HepG2 (cell line): ENCODE data around the gene DNAJA3. TPM values are rescaled to one million over a fixed set of nuclear protein-coding genes. Genes with fewer than 3 reads are reported as not detected.
A peak's percentile ranks its signal among the peaks of the same experiment; 100 is the strongest.

Source experiments
- AGO1 ChIP-seq: fragments of 200-400 bp; formaldehyde crosslinking; IDR thresholded peaks from 2 replicates; pipeline ENCODE4 v1.6.1; 2017; ENCODE audit warnings: mild to moderate bottlenecking, low read depth, low read length, moderate library complexity; ENCODE audit not compliant: poor library complexity, severe bottlenecking
- E2F1 ChIP-seq: sonication (generic); formaldehyde crosslinking; IDR thresholded peaks from 2 replicates; pipeline ENCODE4 v1.5.0; 2020; ENCODE audit warnings: missing genetic modification reagents
- FOXP4 ChIP-seq: sonication (generic); formaldehyde crosslinking; IDR thresholded peaks from 2 replicates; pipeline ENCODE4 v1.4.0; 2020; ENCODE audit warnings: missing genetic modification reagents
- HOXA9 ChIP-seq: sonication (generic); formaldehyde crosslinking; IDR thresholded peaks from 2 replicates; pipeline ENCODE4 v1.8.1; 2022; ENCODE audit warnings: missing genetic modification reagents, mild to moderate bottlenecking, moderate library complexity, borderline replicate concordance
- LCORL ChIP-seq, 2 experiments: fragments of 450-650 bp in 1 of 2; sonication (generic) in 1 of 2; formaldehyde crosslinking in 1 of 2; IDR thresholded peaks; 2 replicates each; pipeline versions ENCODE4 v1.5.0 to v1.6.1; 2017 to 2020; ENCODE audit warnings: antibody characterized with exemption in 1 of 2, missing genetic modification reagents in 1 of 2
- MAF1 ChIP-seq: sonication (generic); formaldehyde crosslinking; IDR thresholded peaks from 2 replicates; pipeline ENCODE4 v1.5.0; 2020; ENCODE audit warnings: missing genetic modification reagents, borderline replicate concordance
- MED1 ChIP-seq: sonication (generic); formaldehyde crosslinking; IDR thresholded peaks from 2 replicates; pipeline ENCODE4 v1.4.0; 2020; ENCODE audit warnings: missing genetic modification reagents
- NFE2L2 ChIP-seq: fragments of 150-350 bp; IDR thresholded peaks from 2 replicates; pipeline ENCODE4 v1.6.1; 2014; ENCODE audit warnings: low read length
- NFYB ChIP-seq: sonication (generic); formaldehyde crosslinking; IDR thresholded peaks from 2 replicates; pipeline ENCODE4 v1.4.0; 2020; ENCODE audit warnings: missing genetic modification reagents
- REXO4 ChIP-seq: sonication (generic); formaldehyde crosslinking; IDR thresholded peaks from 2 replicates; pipeline ENCODE4 v1.8.0; 2022; ENCODE audit warnings: missing genetic modification reagents, mild to moderate bottlenecking, borderline replicate concordance
- TFDP1 ChIP-seq: IDR thresholded peaks from 2 replicates; pipeline ENCODE4 v1.6.1; 2016; ENCODE audit warnings: missing compliant biosample characterization, missing genetic modification reagents, borderline replicate concordance
- TIGD3 ChIP-seq: sonication (generic); formaldehyde crosslinking; IDR thresholded peaks from 2 replicates; pipeline ENCODE4 v1.5.1; 2020; ENCODE audit warnings: mild to moderate bottlenecking, missing genetic modification reagents, borderline replicate concordance
- U2AF2 ChIP-seq: fragments of 200-400 bp; formaldehyde crosslinking; IDR thresholded peaks from 2 replicates; pipeline ENCODE4 v1.6.1; 2017; ENCODE audit warnings: low read depth, mild to moderate bottlenecking, low read length
- ZBTB14 ChIP-seq: sonication (generic); formaldehyde crosslinking; IDR thresholded peaks from 2 replicates; pipeline ENCODE4 v1.4.0; 2020; ENCODE audit warnings: missing genetic modification reagents
- ZNF552 ChIP-seq: sonication (generic); formaldehyde crosslinking; IDR thresholded peaks from 2 replicates; pipeline ENCODE4 v1.9.0; 2022; ENCODE audit warnings: missing genetic modification reagents, mild to moderate bottlenecking, borderline replicate concordance
- ZNF615 ChIP-seq: sonication (generic); formaldehyde crosslinking; IDR thresholded peaks from 2 replicates; pipeline ENCODE4 v1.5.0; 2020; ENCODE audit warnings: mild to moderate bottlenecking, missing genetic modification reagents, borderline replicate concordance
- ZNF7 ChIP-seq: IDR thresholded peaks from 2 replicates; pipeline ENCODE4 v1.6.1; 2016; ENCODE audit warnings: missing biosample characterization, missing genetic modification reagents
- ZNF75D ChIP-seq: sonication (generic); formaldehyde crosslinking; IDR thresholded peaks from 2 replicates; pipeline ENCODE4 v1.8.1; 2023; ENCODE audit warnings: missing genetic modification reagents, mild to moderate bottlenecking, borderline replicate concordance
- polyA plus RNA-seq, 8 experiments: library from polyadenylated mRNA; depleted of rRNA in 3 of 8; stranded (reverse) in 7 of 8; unstranded in 1 of 8; fragments of >200 nt; fragmentation: Illumina TruSeq in 4 of 8; extraction: Trizol in 4 of 8; gene quantifications; 2 replicates each; pipeline versions ENCODE4 v1.2.1 to v1.2.3, GENCODE V29; 2011 to 2016; ENCODE audit warnings: low read depth in 4 of 8, missing spikeins in 1 of 8, mixed read lengths in 1 of 8; ENCODE audit not compliant: insufficient read depth in 1 of 8
- total RNA-seq, 5 experiments: library from RNA; depleted of rRNA; stranded (reverse); fragments of >200 nt; fragmentation: Illumina TruSeq; extraction: Trizol; gene quantifications; 2 replicates each; pipeline ENCODE4 v1.2.3, GENCODE V29; 2016; ENCODE audit warnings: low read depth in 1 of 5

The DNAJA3 gene
- total and polyA plus RNA-seq, 2 of the 13 experiments (the other 11 are each of a cell fraction or from before 2014, with no cell fraction given), result 77.0 to 83.3 TPM

- no peak for TF ChIP-seq REXO4 (CRISPR knock-in tag)
- no peak for TF ChIP-seq U2AF2
- TF ChIP-seq NFYB, result 0 out of 2 replicates have a peak, but pooled peaks have one; percentile 47
- TF ChIP-seq MAF1 (CRISPR knock-in tag), result no peak
- TF ChIP-seq ZBTB14 (CRISPR knock-in tag), result no peak
- TF ChIP-seq ZNF615 (CRISPR knock-in tag), result no peak
- TF ChIP-seq E2F1 (CRISPR knock-in tag), result peak; percentile 34; the same call in 1 of the 2 replicates
- no peak for TF ChIP-seq LCORL (IDR thresholded peaks at IDR 0.05)
- 0 out of 2 replicates have a peak, but pooled peaks have one; percentile 50 for TF ChIP-seq LCORL (CRISPR knock-in tag; IDR thresholded peaks at IDR 0.05)
- TF ChIP-seq HOXA9 (CRISPR knock-in tag), result no peak
- TF ChIP-seq NFE2L2, result no peak
- TF ChIP-seq TIGD3, result no peak
- peak; percentile 66; the same call in 1 of the 2 replicates for TF ChIP-seq ZNF552 (CRISPR knock-in tag)
- peak; percentile 67 for TF ChIP-seq FOXP4 (CRISPR knock-in tag)
- TF ChIP-seq MED1 (CRISPR knock-in tag), result peak; percentile 46; the same call in 1 of the 2 replicates
- no peak for TF ChIP-seq ZNF75D (CRISPR knock-in tag)
- TF ChIP-seq ZNF7 (CRISPR knock-in tag), result no peak
- TF ChIP-seq TFDP1 (CRISPR knock-in tag), result peak; percentile 85; the same call in 1 of the 2 replicates
- no peak for TF ChIP-seq AGO1
Observed at GRCh38 chr16:4474192-4474961, 48.7 kb downstream of the DNAJA3 start, which contains the start of gene NMRAL1 (continued).
